ENCODE data around the gene CDK18.

DNA sequence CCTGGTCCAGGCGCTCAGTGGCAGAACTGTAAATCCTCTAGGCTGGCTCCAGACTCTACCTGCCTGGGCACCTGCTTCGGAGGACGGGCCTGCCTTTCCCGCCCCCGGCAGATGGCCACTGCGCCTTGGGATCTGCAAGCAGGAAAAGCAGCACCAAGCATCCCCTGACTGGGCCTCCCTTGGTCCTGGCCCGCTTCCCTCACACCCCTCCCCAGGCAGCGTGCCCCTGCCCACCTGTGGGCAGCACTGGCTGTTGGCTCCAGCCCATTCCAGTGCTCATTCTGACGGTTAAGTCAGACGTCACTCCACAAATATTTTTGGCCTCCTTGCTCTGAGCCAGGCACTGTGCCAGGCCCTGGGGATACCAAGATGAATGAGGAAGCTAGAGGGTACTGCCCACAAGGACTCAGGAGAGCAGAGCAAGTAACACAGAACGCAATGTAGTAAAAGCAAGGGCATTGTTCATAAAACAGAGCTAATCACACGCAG, 26.7 kb upstream of the CDK18 start:
- no peak for TF ChIP-seq EZH2 (IDR thresholded peaks at IDR 0.05; ENCODE audit: low read length)
- TF ChIP-seq, protein P1, sequence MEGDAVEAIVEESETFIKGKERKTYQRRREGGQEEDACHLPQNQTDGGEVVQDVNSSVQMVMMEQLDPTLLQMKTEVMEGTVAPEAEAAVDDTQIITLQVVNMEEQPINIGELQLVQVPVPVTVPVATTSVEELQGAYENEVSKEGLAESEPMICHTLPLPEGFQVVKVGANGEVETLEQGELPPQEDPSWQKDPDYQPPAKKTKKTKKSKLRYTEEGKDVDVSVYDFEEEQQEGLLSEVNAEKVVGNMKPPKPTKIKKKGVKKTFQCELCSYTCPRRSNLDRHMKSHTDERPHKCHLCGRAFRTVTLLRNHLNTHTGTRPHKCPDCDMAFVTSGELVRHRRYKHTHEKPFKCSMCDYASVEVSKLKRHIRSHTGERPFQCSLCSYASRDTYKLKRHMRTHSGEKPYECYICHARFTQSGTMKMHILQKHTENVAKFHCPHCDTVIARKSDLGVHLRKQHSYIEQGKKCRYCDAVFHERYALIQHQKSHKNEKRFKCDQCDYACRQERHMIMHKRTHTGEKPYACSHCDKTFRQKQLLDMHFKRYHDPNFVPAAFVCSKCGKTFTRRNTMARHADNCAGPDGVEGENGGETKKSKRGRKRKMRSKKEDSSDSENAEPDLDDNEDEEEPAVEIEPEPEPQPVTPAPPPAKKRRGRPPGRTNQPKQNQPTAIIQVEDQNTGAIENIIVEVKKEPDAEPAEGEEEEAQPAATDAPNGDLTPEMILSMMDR (optimal IDR thresholded peaks at IDR 0.05 in 1 of 3, IDR thresholded peaks at IDR 0.05 in 1 of 3, conservative IDR thresholded peaks at IDR 0.05 in 1 of 3; ENCODE audit: extremely low read depth in 1 of 3, insufficient read depth in 2 of 3, low read length in 3 of 3): peak in 1 of 3 experiments; percentile 15

All from keratinocyte (primary cell).